Dedifferentiated amniotic fluid mesenchymal stem cell (primary cell): ENCODE measurements around the gene CEP89.
"Not testable (repeated sequence)": the region's sequence is repeated elsewhere in the genome, so short reads cannot be mapped to it uniquely, and the experiment has no call there.

Source experiments
- DNase-seq: peaks from one replicate; pipeline ENCODE4 v3.0.0-alpha.2; 2016; ENCODE audit errors: extremely low spot score

Gene CEP89

GRCh38 chr19:32966750-32967149 lies 5.0 kb downstream of the CEP89 start:
- no peak for DNase-seq

- no peak for DNase-seq
Observed at GRCh38 chr19:32945260-32945659, 26.5 kb downstream of the CEP89 start.

GRCh38 chr19:32941273-32941672 lies 30.5 kb downstream of the CEP89 start:
- not testable (repeated sequence) for DNase-seq

- no peak for DNase-seq
Observed at GRCh38 chr19:32936065-32936464, 35.7 kb downstream of the CEP89 start.

- no peak for DNase-seq
Observed at GRCh38 chr19:32935629-32936028, 36.1 kb downstream of the CEP89 start.

- DNase-seq = no peak
Observed at GRCh38 chr19:32933571-32933970, 38.2 kb downstream of the CEP89 start.

- DNase-seq = no peak
Observed at GRCh38 chr19:32930567-32930966, 41.2 kb downstream of the CEP89 start.

- DNase-seq = no peak
Observed at GRCh38 chr19:32928806-32929205, 43.0 kb downstream of the CEP89 start.

- DNase-seq = no peak
Observed at GRCh38 chr19:32924200-32924599, 47.6 kb downstream of the CEP89 start.

GRCh38 chr19:32921624-32922023 lies 50.1 kb downstream of the CEP89 start:
- no peak for DNase-seq

GRCh38 chr19:32919365-32919764 lies 52.4 kb downstream of the CEP89 start:
- no peak for DNase-seq

- DNase-seq = no peak
Observed at GRCh38 chr19:32917616-32917996, 54.2 kb downstream of the CEP89 start.

- DNase-seq = no peak
Observed at GRCh38 chr19:32916969-32917615, 54.7 kb downstream of the CEP89 start.

- DNase-seq = no peak
Observed at GRCh38 chr19:32914879-32915660, 56.7 kb downstream of the CEP89 start.

GRCh38 chr19:32911467-32911866 lies 60.3 kb downstream of the CEP89 start:
- no peak for DNase-seq

GRCh38 chr19:32910874-32911273 lies 60.9 kb downstream of the CEP89 start:
- no peak for DNase-seq

GRCh38 chr19:32910094-32910493 lies 61.7 kb downstream of the CEP89 start:
- DNase-seq = no peak

- no peak for DNase-seq
Observed at GRCh38 chr19:32909257-32909656, 62.5 kb downstream of the CEP89 start.

GRCh38 chr19:32908641-32909190 lies 63.0 kb downstream of the CEP89 start:
- DNase-seq = no peak

GRCh38 chr19:32902448-32902847 lies 69.3 kb downstream of the CEP89 start:
- DNase-seq = no peak

GRCh38 chr19:32901504-32902161 lies 70.1 kb downstream of the CEP89 start:
- DNase-seq = no peak

GRCh38 chr19:32896516-32897214 lies 75.1 kb downstream of the CEP89 start:
- DNase-seq = no peak
